Measurements from ENCODE around the gene GRWD1.

Gene GRWD1

GRCh38 chr19:48428670-48429069 lies 17.1 kb upstream of the GRWD1 start:
- DNase-seq, result no peak

- DNase-seq, result no peak
Observed at GRCh38 chr19:48433337-48433736, 12.4 kb upstream of the GRWD1 start.

- DNase-seq, result no peak
Observed at GRCh38 chr19:48436586-48436985, 9.2 kb upstream of the GRWD1 start.

- no peak for DNase-seq
Observed at GRCh38 chr19:48441360-48442050, 4.3 kb upstream of the GRWD1 start.

GRCh38 chr19:48442116-48443035 lies 3.4 kb upstream of the GRWD1 start:
- DNase-seq, result no peak

GRCh38 chr19:48443256-48443655 lies 2.5 kb upstream of the GRWD1 start:
- DNase-seq, result no peak

- DNase-seq, result no peak
Observed at GRCh38 chr19:48443731-48444128, 2.1 kb upstream of the GRWD1 start.

- no peak for DNase-seq
Observed at GRCh38 chr19:48444129-48444935, 1.5 kb upstream of the GRWD1 start.

GRCh38 chr19:48444936-48445200 lies 915 bp upstream of the GRWD1 start:
- DNase-seq, result no peak

- no peak for DNase-seq
Observed at GRCh38 chr19:48445256-48445605, 552 bp upstream of the GRWD1 start.

GRCh38 chr19:48446579-48446978 lies 796 bp downstream of the GRWD1 start:
- no peak for DNase-seq

GRCh38 chr19:48448563-48448962 lies 2.8 kb downstream of the GRWD1 start:
- no peak for DNase-seq

GRCh38 chr19:48450441-48450840 lies 4.7 kb downstream of the GRWD1 start:
- no peak for DNase-seq

- DNase-seq, result no peak
Observed at GRCh38 chr19:48450863-48451262, 5.1 kb downstream of the GRWD1 start.

- DNase-seq, result no peak
Observed at GRCh38 chr19:48451624-48452023, 5.8 kb downstream of the GRWD1 start.

GRCh38 chr19:48452289-48453190 lies 6.8 kb downstream of the GRWD1 start:
- no peak for DNase-seq

- DNase-seq, result no peak
Observed at GRCh38 chr19:48454150-48454730, 8.5 kb downstream of the GRWD1 start.

GRCh38 chr19:48455171-48455907 lies 9.6 kb downstream of the GRWD1 start, which contains the start of gene KCNJ14:
Gene KCNJ14 (plus strand): TSS chr19:48455574. CDS start chr19:48461725, 6,151 bp downstream.
- DNase-seq, result no peak

GRCh38 chr19:48455908-48456562 lies 10.3 kb downstream of the GRWD1 start:
- DNase-seq, result no peak

- no peak for DNase-seq
Observed at GRCh38 chr19:48456864-48457263, 11.1 kb downstream of the GRWD1 start.

- no peak for DNase-seq
Observed at GRCh38 chr19:48458016-48458415, 12.2 kb downstream of the GRWD1 start.

Data from activated CD4-positive, alpha-beta T cell treated with anti-CD3 and anti-CD28 coated beads for 48 hours (primary cell).